ENCODE data around the gene CROCC. TPM values are rescaled to one million over a fixed set of nuclear protein-coding genes. Genes with fewer than 3 reads are reported as not detected.
"Not testable (repeated sequence)": the region's sequence is repeated elsewhere in the genome, so short reads cannot be mapped to it uniquely, and the experiment has no call there.

The CROCC gene
- 10.6 and 11.8 TPM in 2 replicates for total RNA-seq
- 13.3 TPM for polyA plus RNA-seq (2012)

GRCh38 chr1:16921391-16922185, at the start of gene CROCC:
CROCC (plus strand) TSS chr1:16921931; CDS start chr1:16922019, 88 bp downstream.
- DNase-seq (ENCODE audit: low read depth) = peak; percentile 55

GRCh38 chr1:16872152-16873075, 49.3 kb upstream of the CROCC start:
- DNase-seq (ENCODE audit: low read depth) = peak; percentile 2

- DNase-seq (ENCODE audit: low read depth) = peak; percentile 18
These were observed 48.5 kb upstream of the CROCC start for GRCh38 chr1:16873076-16873879.

- DNase-seq (ENCODE audit: low read depth) = not testable (repeated sequence)
These were observed 46.6 kb upstream of the CROCC start for GRCh38 chr1:16874968-16875765.

GRCh38 chr1:16881742-16882141, 40.0 kb upstream of the CROCC start:
- peak; percentile 41 for DNase-seq (ENCODE audit: low read depth)

GRCh38 chr1:16882986-16883385, 38.7 kb upstream of the CROCC start:
- DNase-seq (ENCODE audit: low read depth) = no peak

GRCh38 chr1:16884487-16884886, 37.2 kb upstream of the CROCC start:
- DNase-seq (ENCODE audit: low read depth) = not testable (repeated sequence)

- no peak for DNase-seq (ENCODE audit: low read depth)
These were observed 34.7 kb upstream of the CROCC start for GRCh38 chr1:16886860-16887605.

GRCh38 chr1:16888860-16889816, 32.6 kb upstream of the CROCC start:
- peak; percentile 47 for DNase-seq (ENCODE audit: low read depth)

- DNase-seq (ENCODE audit: low read depth) = not testable (repeated sequence)
These were observed 31.2 kb upstream of the CROCC start for GRCh38 chr1:16890539-16891021.

- not testable (repeated sequence) for DNase-seq (ENCODE audit: low read depth)
These were observed 30.7 kb upstream of the CROCC start for GRCh38 chr1:16891057-16891456.

GRCh38 chr1:16892978-16893525, 28.7 kb upstream of the CROCC start:
- not testable (repeated sequence) for DNase-seq (ENCODE audit: low read depth)

GRCh38 chr1:16893796-16894195, 27.9 kb upstream of the CROCC start:
- DNase-seq (ENCODE audit: low read depth) = not testable (repeated sequence)

GRCh38 chr1:16894338-16894737, 27.4 kb upstream of the CROCC start:
- DNase-seq (ENCODE audit: low read depth) = not testable (repeated sequence)

GRCh38 chr1:16895233-16895597, 26.5 kb upstream of the CROCC start:
- DNase-seq (ENCODE audit: low read depth) = not testable (repeated sequence)

GRCh38 chr1:16895598-16896315, 26.0 kb upstream of the CROCC start, which contains the start of gene RNU1-2:
RNU1-2 (plus strand) TSS chr1:16895980.
- peak; percentile 94 for DNase-seq (ENCODE audit: low read depth)

Measured in myocyte (in vitro differentiated cells).